H1 (cell line): ENCODE results near the gene SKIL.

Experiments used
- BACH1 ChIP-seq: IDR thresholded peaks from 2 replicates; pipeline ENCODE4 v1.6.1; 2012; ENCODE audit warnings: low read length, improper control_type of control experiment
- BRCA1 ChIP-seq: IDR thresholded peaks from 2 replicates; pipeline ENCODE4 v1.6.1; 2012; ENCODE audit warnings: low read depth, low read length, improper control_type of control experiment
- CTCF ChIP-seq, 3 experiments: IDR thresholded peaks; 1 replicate in 2 of 3; 2 replicates in 1 of 3; pipeline versions ENCODE4 v1.5.1 to v1.6.1; 2011; ENCODE audit warnings: low read length in 3 of 3, mild to moderate bottlenecking in 3 of 3, inconsistent platforms in 2 of 3, low read depth in 1 of 3, moderate library complexity in 1 of 3; ENCODE audit not compliant: insufficient read depth in 1 of 3; ENCODE audit errors: control extremely low read depth in 1 of 3
- E2F6 ChIP-seq: IDR thresholded peaks from 2 replicates; pipeline ENCODE4 v1.6.1; 2012; ENCODE audit warnings: inconsistent platforms
- EP300 ChIP-seq, 2 experiments: IDR thresholded peaks; 1 replicate in 1 of 2; 2 replicates in 1 of 2; pipeline ENCODE4 v1.6.1; 2011 to 2012; ENCODE audit warnings: low read depth in 2 of 2, low read length in 2 of 2, mild to moderate bottlenecking in 2 of 2, borderline replicate concordance in 1 of 2, inconsistent platforms in 1 of 2, moderate library complexity in 1 of 2
- HDAC2 ChIP-seq, 2 experiments: fragments of 300-600 bp in 1 of 2; sonication (generic) in 1 of 2; IDR thresholded peaks; 2 replicates each; pipeline ENCODE4 v1.6.1; 2011 to 2012; ENCODE audit warnings: low read depth in 2 of 2, low read length in 2 of 2, mild to moderate bottlenecking in 2 of 2, moderate library complexity in 2 of 2, borderline replicate concordance in 1 of 2, inconsistent platforms in 1 of 2
- KDM1A ChIP-seq: fragments of 200-600, 300-600 bp; sonication (generic); IDR thresholded peaks from 2 replicates; pipeline ENCODE4 v1.7.1; 2016; ENCODE audit warnings: mild to moderate bottlenecking, low read length, borderline replicate concordance
- MAX ChIP-seq: IDR thresholded peaks from 2 replicates; pipeline ENCODE4 v1.6.1; 2012; ENCODE audit warnings: inconsistent platforms
- POLR2AphosphoS5 ChIP-seq: IDR thresholded peaks from 2 replicates; pipeline ENCODE4 v1.6.1; 2011; ENCODE audit warnings: low read depth, low read length
- RAD21 ChIP-seq, 2 experiments: IDR thresholded peaks in 1 of 2; conservative IDR thresholded peaks in 1 of 2; 2 replicates each; pipeline ENCODE4 v1.6.1; 2011; ENCODE audit warnings: low read depth in 2 of 2, low read length in 2 of 2, improper control_type of control experiment in 1 of 2, inconsistent platforms in 1 of 2, mild to moderate bottlenecking in 1 of 2, moderate library complexity in 1 of 2
- RBBP5 ChIP-seq: IDR thresholded peaks from 2 replicates; pipeline ENCODE4 v1.7.1; 2012; ENCODE audit warnings: low read depth, mild to moderate bottlenecking, inconsistent platforms, low read length, moderate library complexity, borderline replicate concordance
- SIN3A ChIP-seq, 2 experiments: IDR thresholded peaks in 1 of 2; conservative IDR thresholded peaks in 1 of 2; 2 replicates each; pipeline ENCODE4 v1.6.1; 2011 to 2012; ENCODE audit warnings: low read length in 2 of 2, improper control_type of control experiment in 1 of 2, low read depth in 1 of 2, mild to moderate bottlenecking in 1 of 2
- SIX5 ChIP-seq: IDR thresholded peaks from 2 replicates; pipeline ENCODE4 v1.6.1; 2011; ENCODE audit warnings: mild to moderate bottlenecking, low read depth, low read length
- TCF12 ChIP-seq: IDR thresholded peaks from 2 replicates; pipeline ENCODE4 v1.6.1; 2011; ENCODE audit warnings: low read depth, mild to moderate bottlenecking, low read length

- TF ChIP-seq TCF12 (no peak), CTCF (IDR thresholded peaks at IDR 0.05; ENCODE audit: control extremely low read depth in 1 of 3, insufficient read depth in 1 of 3, low read depth in 1 of 3, low read length in 3 of 3) (no peak), KDM1A (no peak), SIN3A (conservative IDR thresholded peaks at IDR 0.05 in 1 of 2, IDR thresholded peaks at IDR 0.05 in 1 of 2; ENCODE audit: low read depth in 1 of 2, low read length in 2 of 2) (no peak), HDAC2 (IDR thresholded peaks at IDR 0.05; ENCODE audit: borderline replicate concordance in 1 of 2, low read depth in 2 of 2, low read length in 2 of 2) (no peak), RBBP5 (no peak), BACH1 (no peak), RAD21 (IDR thresholded peaks at IDR 0.05 in 1 of 2, conservative IDR thresholded peaks at IDR 0.05 in 1 of 2; ENCODE audit: low read depth in 2 of 2, low read length in 2 of 2) (no peak), POLR2AphosphoS5 (no peak), BRCA1 (no peak), SIX5 (no peak), EP300 (IDR thresholded peaks at IDR 0.05; ENCODE audit: borderline replicate concordance in 1 of 2, low read depth in 2 of 2, low read length in 2 of 2) (no peak), E2F6 (no peak), MAX (no peak)
Measured at GRCh38 chr3:170440344-170440743, 82.8 kb downstream of the SKIL start.
